ENCODE measurements around the gene ASNSD1. TPM values are rescaled to one million over a fixed set of nuclear protein-coding genes. Genes with fewer than 3 reads are reported as not detected.
"Not testable (repeated sequence)": the region's sequence is repeated elsewhere in the genome, so short reads cannot be mapped to it uniquely, and the experiment has no call there.

Gene ASNSD1
- total RNA-seq, 1 donor from 2014 or later = 39.5 TPM

DNA sequence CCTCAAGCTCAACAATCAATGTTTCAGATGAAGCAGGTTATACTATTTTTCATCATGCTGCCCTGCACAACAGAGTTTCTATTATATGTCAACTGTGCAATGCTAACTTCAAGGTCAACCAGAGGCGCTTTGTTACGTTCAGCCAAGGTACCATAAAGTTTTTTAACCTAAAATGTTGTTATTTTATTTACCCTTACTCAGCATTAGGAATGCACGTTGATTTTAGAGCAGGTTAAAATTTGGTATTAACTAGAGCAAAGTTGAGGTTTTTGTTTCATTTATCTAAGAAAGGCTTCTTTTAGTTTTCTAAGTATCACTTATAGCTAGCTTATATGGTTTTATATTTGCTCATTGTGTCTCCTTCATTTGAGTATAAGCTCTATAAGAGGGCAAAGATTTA, 35.0 kb downstream of the ASNSD1 start:
- no peaks in the 10 kb centered on the region for H3K36me3 Mint-ChIP-seq (ENCODE audit: low read depth)
- H3K27ac Mint-ChIP-seq (ENCODE audit: unreplicated experiment) = no peak overlapping the region
- H3K4me3 Mint-ChIP-seq (ENCODE audit: unreplicated experiment) = no peak overlapping the region
- no peak for DNase-seq (ENCODE audit: low spot score)
- TF ChIP-seq CTCF (IDR thresholded peaks at IDR 0.05) = no peak
- H3K27me3 Mint-ChIP-seq (ENCODE audit: low read depth) = no peaks in the 10 kb centered on the region
- peaks cover 5% of the 10 kb centered on the region for H3K4me1 Mint-ChIP-seq (ENCODE audit: low read depth)
- H3K9me3 Mint-ChIP-seq (ENCODE audit: low read depth) = no peaks in the 10 kb centered on the region

GRCh38 chr2:189698020-189698887, 37.0 kb downstream of the ASNSD1 start:
- H3K27ac Mint-ChIP-seq (ENCODE audit: unreplicated experiment) = no peak overlapping the region
- no peaks in the 10 kb centered on the region for H3K36me3 Mint-ChIP-seq (ENCODE audit: low read depth)
- peaks cover 5% of the 10 kb centered on the region for H3K4me1 Mint-ChIP-seq (ENCODE audit: low read depth)
- no peak overlapping the region for H3K4me3 Mint-ChIP-seq (ENCODE audit: unreplicated experiment)
- peak; percentile 90 for TF ChIP-seq CTCF (IDR thresholded peaks at IDR 0.05)
- DNase-seq (ENCODE audit: low spot score) = no peak
- H3K27me3 Mint-ChIP-seq (ENCODE audit: low read depth) = no peaks in the 10 kb centered on the region
- H3K9me3 Mint-ChIP-seq (ENCODE audit: low read depth) = no peaks in the 10 kb centered on the region

DNA sequence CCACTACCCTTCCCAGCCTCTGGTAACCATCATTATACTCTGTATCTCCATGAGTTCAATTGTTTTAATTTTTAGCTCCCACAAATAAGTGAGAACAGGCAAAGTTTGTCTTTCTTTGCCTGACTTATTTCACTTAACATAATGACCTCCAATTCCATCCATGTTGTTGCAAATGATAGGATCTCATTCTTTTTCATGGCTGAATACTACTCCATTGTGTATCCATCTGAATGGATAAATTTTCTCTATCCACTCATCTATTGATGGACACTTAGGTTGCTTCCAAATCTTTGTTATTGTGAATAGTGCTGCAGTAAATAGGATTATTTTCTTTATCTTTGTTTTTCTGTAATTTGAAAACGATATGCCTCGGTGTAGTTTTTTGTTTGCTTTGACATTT, 39.4 kb downstream of the ASNSD1 start:
- TF ChIP-seq CTCF (IDR thresholded peaks at IDR 0.05) = no peak
- Mint-ChIP-seq H3K27me3 (ENCODE audit: low read depth) (no peaks in the 10 kb centered on the region), H3K4me3 (ENCODE audit: unreplicated experiment) (no peak overlapping the region), H3K27ac (ENCODE audit: unreplicated experiment) (no peak overlapping the region), H3K9me3 (ENCODE audit: low read depth) (no peaks in the 10 kb centered on the region), H3K36me3 (ENCODE audit: low read depth) (no peaks in the 10 kb centered on the region), H3K4me1 (ENCODE audit: low read depth) (peaks cover 5% of the 10 kb centered on the region)
- DNase-seq (ENCODE audit: low spot score) = no peak

DNA sequence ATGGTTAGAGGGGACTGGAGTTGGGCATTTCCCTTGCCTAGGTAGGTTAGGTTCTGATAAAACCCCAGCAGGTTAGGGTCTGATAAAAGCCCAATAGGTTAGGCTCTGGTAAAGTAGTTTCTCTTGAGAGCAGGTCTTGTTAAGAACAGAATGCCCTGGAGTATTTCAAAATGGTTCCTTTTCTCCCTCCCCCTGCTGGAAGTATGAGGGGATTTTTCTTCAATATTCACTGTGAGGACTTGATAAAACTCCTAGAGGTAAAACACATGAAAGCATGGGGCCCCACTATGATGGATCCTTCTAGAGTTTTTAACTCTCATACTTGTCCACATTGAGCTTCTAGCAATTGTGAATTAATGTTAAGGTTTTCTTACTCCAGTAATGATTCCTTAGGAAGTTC, 40.8 kb downstream of the ASNSD1 start:
- Mint-ChIP-seq H3K9me3 (ENCODE audit: low read depth) (no peaks in the 10 kb centered on the region), H3K36me3 (ENCODE audit: low read depth) (no peaks in the 10 kb centered on the region), H3K27me3 (ENCODE audit: low read depth) (no peaks in the 10 kb centered on the region), H3K4me1 (ENCODE audit: low read depth) (peaks cover 5% of the 10 kb centered on the region), H3K4me3 (ENCODE audit: unreplicated experiment) (no peak overlapping the region), H3K27ac (ENCODE audit: unreplicated experiment) (no peak overlapping the region)
- peak; percentile 42 for TF ChIP-seq CTCF (IDR thresholded peaks at IDR 0.05)
- no peak for DNase-seq (ENCODE audit: low spot score)

GRCh38 chr2:189709501-189710221, 48.4 kb downstream of the ASNSD1 start:
- no peak for DNase-seq (ENCODE audit: low spot score)
- Mint-ChIP-seq H3K36me3 (ENCODE audit: low read depth) (peaks cover 10% of the 10 kb centered on the region), H3K4me1 (ENCODE audit: low read depth) (no peaks in the 10 kb centered on the region), H3K4me3 (ENCODE audit: unreplicated experiment) (no peak overlapping the region), H3K27me3 (ENCODE audit: low read depth) (no peaks in the 10 kb centered on the region), H3K27ac (ENCODE audit: unreplicated experiment) (no peak overlapping the region), H3K9me3 (ENCODE audit: low read depth) (peaks cover 15% of the 10 kb centered on the region)
- TF ChIP-seq CTCF (IDR thresholded peaks at IDR 0.05) = no peak

GRCh38 chr2:189717593-189717992, 56.3 kb downstream of the ASNSD1 start:
- not testable (repeated sequence) for DNase-seq (ENCODE audit: low spot score); H3K27me3 Mint-ChIP-seq (ENCODE audit: low read depth); H3K4me3 Mint-ChIP-seq (ENCODE audit: unreplicated experiment); H3K27ac Mint-ChIP-seq (ENCODE audit: unreplicated experiment); H3K4me1 Mint-ChIP-seq (ENCODE audit: low read depth)
- H3K36me3 Mint-ChIP-seq (ENCODE audit: low read depth) = peaks cover 12% of the 10 kb centered on the region
- H3K9me3 Mint-ChIP-seq (ENCODE audit: low read depth) = peaks cover 35% of the 10 kb centered on the region

Measured in chondrocyte (in vitro differentiated cells).